H1 (cell line): ENCODE data around the gene FHAD1. TPM values are rescaled to one million over a fixed set of nuclear protein-coding genes. Genes with fewer than 3 reads are reported as not detected.

Source experiments
- BACH1 ChIP-seq: IDR thresholded peaks from 2 replicates; pipeline ENCODE4 v1.6.1; 2012; ENCODE audit warnings: low read length, improper control_type of control experiment
- CBX8 ChIP-seq: fragments of 300-800, 300-1000 bp; sonication (generic); IDR thresholded peaks from 2 replicates; pipeline ENCODE4 v1.7.1; 2016; ENCODE audit warnings: low read depth, low read length, borderline replicate concordance
- GTF2F1 ChIP-seq: IDR thresholded peaks from 2 replicates; pipeline ENCODE4 v1.6.1; 2012; ENCODE audit warnings: low read depth, low read length, improper control_type of control experiment, borderline replicate concordance
- TEAD4 ChIP-seq: IDR thresholded peaks from 2 replicates; pipeline ENCODE4 v1.6.1; 2012; ENCODE audit warnings: low read depth, low read length, inconsistent platforms, mixed read lengths
- polyA plus RNA-seq, 7 experiments: library from polyadenylated mRNA; depleted of rRNA in 3 of 7; stranded (reverse) in 5 of 7; unstranded in 2 of 7; fragments of >200 nt in 5 of 7; fragments of 200-250 nt in 2 of 7; gene quantifications; 1 replicate in 5 of 7; 2 replicates in 1 of 7; 4 replicates in 1 of 7; pipeline versions ENCODE4 v1.2.1 to v1.2.3, GENCODE V29; 2011 to 2013; ENCODE audit warnings: missing spikeins in 2 of 7, mixed read lengths in 2 of 7
- total RNA-seq: library from RNA; stranded (reverse); fragmentation: NEBNext Ultra II Directional; extraction: Animal tissue kit (Norgen Biotek cat#: 25700); gene quantifications from 2 replicates; pipeline ENCODE4 v1.2.1, GENCODE V29; 2021

Gene FHAD1
- total and polyA plus RNA-seq, 2 of the 8 experiments (the other 6 are each of a cell fraction or from before 2014, with no cell fraction given) = 0.39 to 0.69 TPM

- TF ChIP-seq CBX8 (no peak), GTF2F1 (no peak), BACH1 (no peak), TEAD4 (no peak)
Measured at GRCh38 chr1:15397236-15397635, 150.2 kb downstream of the FHAD1 start (continued).
